Thyroid gland (tissue), 4 donors: ENCODE data around the gene BHLHE41. TPM values are rescaled to one million over a fixed set of nuclear protein-coding genes. Genes with fewer than 3 reads are reported as not detected.

ENCODE experiments used
- DNase-seq, 2 donors: peaks; one replicate each; pipeline ENCODE4 v3.0.0-alpha.2; 2019
- H3K27ac ChIP-seq, 3 donors: fragments of 200-600 bp; sonication (generic); 1 replicate in 2 of 3; 2 replicates in 1 of 3; pipeline ENCODE4 v1.5.1; 2016 to 2019; ENCODE audit warnings: mild to moderate bottlenecking in 1 of 3, moderate library complexity in 1 of 3
- H3K27me3 ChIP-seq: fragments of 200-600 bp; sonication (generic); one replicate; pipeline ENCODE4 v1.5.1; 2019
- H3K36me3 ChIP-seq, 2 donors: fragments of 200-600 bp; sonication (generic); one replicate each; pipeline ENCODE4 v1.5.1; 2016 to 2019
- H3K4me1 ChIP-seq, 2 donors: fragments of 200-600 bp; sonication (generic); one replicate each; pipeline ENCODE4 v1.5.1; 2017 to 2019
- H3K4me3 ChIP-seq, 3 donors: fragments of 200-600 bp; sonication (generic); replicated peaks in 1 of 3; 1 replicate in 2 of 3; 2 replicates in 1 of 3; pipeline ENCODE4 v1.5.1; 2016; ENCODE audit warnings: mild to moderate bottlenecking in 1 of 3
- H3K9me3 ChIP-seq: fragments of 200-600 bp; sonication (generic); one replicate; pipeline ENCODE4 v1.5.1; 2017
- CTCF ChIP-seq, 6 experiments: fragments of 200-600 bp in 3 of 6; fragments of 450-650 bp in 3 of 6; sonication (generic) in 3 of 6; IDR thresholded peaks; one replicate each; pipeline ENCODE4 v1.5.1; 2016 to 2019; ENCODE audit warnings: antibody characterized with exemption in 6 of 6, mild to moderate bottlenecking in 2 of 6, inconsistent platforms in 1 of 6, moderate library complexity in 1 of 6
- POLR2A ChIP-seq, 2 donors: fragments of 450-650 bp; IDR thresholded peaks; one replicate each; pipeline ENCODE4 v1.6.1; 2017; ENCODE audit warnings: antibody characterized with exemption in 2 of 2, mild to moderate bottlenecking in 2 of 2, moderate library complexity in 1 of 2
- WGBS, 2 donors: methylation state at CpG; one replicate each; pipeline ENCODE4 v1.1.5; 2017; 5-methylcytosine and 5-hydroxymethylcytosine counted together
- intact Hi-C: fragments of 100-400 bp; cut with DNase I; formaldehyde crosslinking; loops from one replicate; pipeline ENCODE4 v1.15.1; 2023
- total RNA-seq, 4 donors: library from RNA; depleted of rRNA; stranded (reverse); fragments of >200 nt; gene quantifications; one replicate each; pipeline ENCODE4 v1.2.3, GENCODE V29; 2016

The BHLHE41 gene
- total RNA-seq, 4 donors from 2014 or later = 32.6 to 67.4 (median 34.3) TPM

GRCh38 chr12:26123482-26123980 lies 1.3 kb downstream of the BHLHE41 start:
- DNase-seq = no peak
- Histone ChIP-seq H3K27me3 (no peaks in the 10 kb centered on the region), H3K27ac (peak overlapping the region; percentile 94 to 100 (median 99)), H3K4me3 (peak overlapping the region; percentile 13 to 59 (median 15)), H3K4me1 (peaks cover 16 to 33% of the 10 kb centered on the region in 2 donors), H3K9me3 (no peaks in the 10 kb centered on the region), H3K36me3 (no peaks in the 10 kb centered on the region)
- TF ChIP-seq POLR2A (IDR thresholded peaks at IDR 0.05) (peak in 1 of 2 donors; percentile 75), CTCF (IDR thresholded peaks at IDR 0.05) (peak in 1 of 6 experiments; percentile 7)
- intact Hi-C loops = no loop called here
- 8 to 12% methylated on average over 8 of the region's 8 CpGs for WGBS, 2 donors

GRCh38 chr12:26122681-26123481 lies 2.0 kb downstream of the BHLHE41 start:
- H3K4me1 ChIP-seq = peaks cover 23 to 38% of the 10 kb centered on the region in 2 donors
- H3K27ac ChIP-seq = peak overlapping the region; percentile 94 to 100 (median 99)
- no peaks in the 10 kb centered on the region for H3K9me3 ChIP-seq
- peak in 1 of 2 donors; percentile 24 for TF ChIP-seq POLR2A (IDR thresholded peaks at IDR 0.05)
- TF ChIP-seq CTCF (IDR thresholded peaks at IDR 0.05) = peak in 5 of 6 experiments; percentile 5 to 36 (median 18)
- intact Hi-C loops = no loop called here
- no peaks in the 10 kb centered on the region for H3K36me3 ChIP-seq
- peak; percentile 75 to 80 for DNase-seq
- H3K4me3 ChIP-seq = peak overlapping the region; percentile 13 to 59 (median 15)
- 1 to 2% methylated on average over 27 to 29 of the region's 69 CpGs for WGBS, 2 donors
- no peaks in the 10 kb centered on the region for H3K27me3 ChIP-seq

GRCh38 chr12:26122061-26122680 lies 2.7 kb downstream of the BHLHE41 start:
- TF ChIP-seq CTCF (IDR thresholded peaks at IDR 0.05) (no peak), POLR2A (IDR thresholded peaks at IDR 0.05) (no peak)
- Histone ChIP-seq H3K27ac (peak overlapping the region; percentile 94 to 100 (median 99)), H3K27me3 (no peaks in the 10 kb centered on the region), H3K4me1 (peaks cover 24 to 41% of the 10 kb centered on the region in 2 donors), H3K9me3 (no peaks in the 10 kb centered on the region), H3K4me3 (peak overlapping the region in 2 of 3 donors; percentile 13 to 59), H3K36me3 (no peaks in the 10 kb centered on the region)
- DNase-seq = peak; percentile 17 to 19
- intact Hi-C loops = no loop called here
- WGBS, 2 donors = 1 to 2% methylated on average over 20 to 52 of the region's 88 CpGs

- Histone ChIP-seq H3K4me3 (peak overlapping the region in 2 of 3 donors; percentile 7 to 59), H3K36me3 (no peaks in the 10 kb centered on the region), H3K27ac (peak overlapping the region; percentile 94 to 99 (median 94)), H3K4me1 (peaks cover 24 to 43% of the 10 kb centered on the region in 2 donors), H3K27me3 (no peaks in the 10 kb centered on the region), H3K9me3 (no peaks in the 10 kb centered on the region)
- TF ChIP-seq CTCF (IDR thresholded peaks at IDR 0.05) (no peak), POLR2A (IDR thresholded peaks at IDR 0.05) (peak in 1 of 2 donors; percentile 32)
- peak; percentile 28 to 35 for DNase-seq
- 33 to 42% methylated on average over 15 of the region's 15 CpGs for WGBS, 2 donors
- intact Hi-C loops = no loop called here
Measured at GRCh38 chr12:26121323-26122060, 3.3 kb downstream of the BHLHE41 start.
